HL-60 (cell line): ENCODE measurements around the gene XAB2.

ENCODE experiments used
- CTCF ChIP-seq: IDR thresholded peaks from one replicate; pipeline ENCODE4 v1.5.1; 2011; ENCODE audit warnings: low read length, control low read depth, inconsistent platforms; ENCODE audit not compliant: insufficient read depth
- POLR2AphosphoS5 ChIP-seq: IDR thresholded peaks from 2 replicates; pipeline ENCODE4 v1.6.1; 2012; ENCODE audit warnings: low read depth
- REST ChIP-seq: IDR thresholded peaks from 2 replicates; pipeline ENCODE4 v1.6.1; 2012; ENCODE audit warnings: low read depth; ENCODE audit not compliant: insufficient replicate concordance
- SPI1 ChIP-seq: IDR thresholded peaks from 2 replicates; pipeline ENCODE4 v1.6.1; 2012; ENCODE audit warnings: low read depth, mild to moderate bottlenecking, borderline replicate concordance

GRCh38 chr19:7624810-7625209 is 4.5 kb downstream of the XAB2 start:
- TF ChIP-seq CTCF (no peak), SPI1 (no peak), REST (no peak), POLR2AphosphoS5 (no peak)
